ENCODE results near the gene TLX2.

The TLX2 gene

GRCh38 chr2:74540291-74540690 lies 26.0 kb downstream of the TLX2 start:
- Histone ChIP-seq H3K9me3 (ENCODE audit: control insufficient read depth, insufficient read depth, low read depth, low read length) (no peaks in the 10 kb centered on the region), H3K4me1 (ENCODE audit: control insufficient read depth, insufficient read depth, low read length) (no peaks in the 10 kb centered on the region), H3K27ac (ENCODE audit: low read depth, low read length) (no peak overlapping the region), H3K36me3 (ENCODE audit: control insufficient read depth, insufficient read depth, low read length) (no peaks in the 10 kb centered on the region), H3K9ac (ENCODE audit: low read length) (no peak overlapping the region), H3K27me3 (ENCODE audit: control insufficient read depth, insufficient read depth, low read length) (no peaks in the 10 kb centered on the region), H3K4me3 (ENCODE audit: low read depth, low read length) (no peak overlapping the region)

GRCh38 chr2:74542978-74543377 lies 28.7 kb downstream of the TLX2 start:
- H3K27me3 ChIP-seq (ENCODE audit: control insufficient read depth, insufficient read depth, low read length): peaks cover 10% of the 10 kb centered on the region
- H3K27ac ChIP-seq (ENCODE audit: low read depth, low read length): no peak overlapping the region
- no peak overlapping the region for H3K9ac ChIP-seq (ENCODE audit: low read length)
- no peaks in the 10 kb centered on the region for H3K36me3 ChIP-seq (ENCODE audit: control insufficient read depth, insufficient read depth, low read length)
- H3K4me1 ChIP-seq (ENCODE audit: control insufficient read depth, insufficient read depth, low read length): peaks cover under 1% of the 10 kb centered on the region; the same call in 1 of the 2 replicates
- no peak overlapping the region for H3K4me3 ChIP-seq (ENCODE audit: low read depth, low read length)
- no peaks in the 10 kb centered on the region for H3K9me3 ChIP-seq (ENCODE audit: control insufficient read depth, insufficient read depth, low read depth, low read length)

- H3K27ac ChIP-seq (ENCODE audit: low read depth, low read length): no peak overlapping the region
- H3K27me3 ChIP-seq (ENCODE audit: control insufficient read depth, insufficient read depth, low read length): peaks cover 24% of the 10 kb centered on the region
- no peaks in the 10 kb centered on the region for H3K9me3 ChIP-seq (ENCODE audit: control insufficient read depth, insufficient read depth, low read depth, low read length)
- H3K4me1 ChIP-seq (ENCODE audit: control insufficient read depth, insufficient read depth, low read length): peaks cover 10% of the 10 kb centered on the region; the same call in 1 of the 2 replicates
- H3K36me3 ChIP-seq (ENCODE audit: control insufficient read depth, insufficient read depth, low read length): no peaks in the 10 kb centered on the region
- H3K9ac ChIP-seq (ENCODE audit: low read length): no peak overlapping the region
- H3K4me3 ChIP-seq (ENCODE audit: low read depth, low read length): no peak overlapping the region
Observed at GRCh38 chr2:74544634-74545033, 30.4 kb downstream of the TLX2 start.

- no peak overlapping the region for H3K27ac ChIP-seq (ENCODE audit: low read depth, low read length)
- peaks cover 15% of the 10 kb centered on the region; the same call in 1 of the 2 replicates for H3K4me1 ChIP-seq (ENCODE audit: control insufficient read depth, insufficient read depth, low read length)
- no peak overlapping the region for H3K9ac ChIP-seq (ENCODE audit: low read length)
- no peaks in the 10 kb centered on the region for H3K36me3 ChIP-seq (ENCODE audit: control insufficient read depth, insufficient read depth, low read length)
- peaks cover 38% of the 10 kb centered on the region for H3K27me3 ChIP-seq (ENCODE audit: control insufficient read depth, insufficient read depth, low read length)
- H3K9me3 ChIP-seq (ENCODE audit: control insufficient read depth, insufficient read depth, low read depth, low read length): no peaks in the 10 kb centered on the region
- H3K4me3 ChIP-seq (ENCODE audit: low read depth, low read length): no peak overlapping the region
Observed at GRCh38 chr2:74546004-74546403, 31.8 kb downstream of the TLX2 start.

- Histone ChIP-seq H3K9ac (ENCODE audit: low read length) (peak overlapping the region; percentile 64), H3K36me3 (ENCODE audit: control insufficient read depth, insufficient read depth, low read length) (no peaks in the 10 kb centered on the region), H3K27ac (ENCODE audit: low read depth, low read length) (no peak overlapping the region), H3K4me1 (ENCODE audit: control insufficient read depth, insufficient read depth, low read length) (peaks cover 25% of the 10 kb centered on the region), H3K27me3 (ENCODE audit: control insufficient read depth, insufficient read depth, low read length) (peaks cover 56% of the 10 kb centered on the region), H3K9me3 (ENCODE audit: control insufficient read depth, insufficient read depth, low read depth, low read length) (no peaks in the 10 kb centered on the region), H3K4me3 (ENCODE audit: low read depth, low read length) (peak overlapping the region; percentile 61)
Observed at GRCh38 chr2:74548285-74548899, 34.1 kb downstream of the TLX2 start.

GRCh38 chr2:74548900-74549826 lies 34.9 kb downstream of the TLX2 start:
- H3K9me3 ChIP-seq (ENCODE audit: control insufficient read depth, insufficient read depth, low read depth, low read length): no peaks in the 10 kb centered on the region
- H3K36me3 ChIP-seq (ENCODE audit: control insufficient read depth, insufficient read depth, low read length): no peaks in the 10 kb centered on the region
- H3K9ac ChIP-seq (ENCODE audit: low read length): peak overlapping the region; percentile 64
- H3K27me3 ChIP-seq (ENCODE audit: control insufficient read depth, insufficient read depth, low read length): peaks cover 56% of the 10 kb centered on the region
- H3K4me1 ChIP-seq (ENCODE audit: control insufficient read depth, insufficient read depth, low read length): peaks cover 28% of the 10 kb centered on the region
- H3K27ac ChIP-seq (ENCODE audit: low read depth, low read length): no peak overlapping the region
- peak overlapping the region; percentile 61 for H3K4me3 ChIP-seq (ENCODE audit: low read depth, low read length)

- no peaks in the 10 kb centered on the region for H3K9me3 ChIP-seq (ENCODE audit: control insufficient read depth, insufficient read depth, low read depth, low read length)
- H3K27me3 ChIP-seq (ENCODE audit: control insufficient read depth, insufficient read depth, low read length): peaks cover 63% of the 10 kb centered on the region
- peaks cover 28% of the 10 kb centered on the region for H3K4me1 ChIP-seq (ENCODE audit: control insufficient read depth, insufficient read depth, low read length)
- H3K4me3 ChIP-seq (ENCODE audit: low read depth, low read length): no peak overlapping the region
- H3K27ac ChIP-seq (ENCODE audit: low read depth, low read length): no peak overlapping the region
- no peaks in the 10 kb centered on the region for H3K36me3 ChIP-seq (ENCODE audit: control insufficient read depth, insufficient read depth, low read length)
- no peak overlapping the region for H3K9ac ChIP-seq (ENCODE audit: low read length)
Observed at GRCh38 chr2:74550231-74550630, 36.0 kb downstream of the TLX2 start.

- H3K27me3 ChIP-seq (ENCODE audit: control insufficient read depth, insufficient read depth, low read length): peaks cover 76% of the 10 kb centered on the region
- no peak overlapping the region for H3K9ac ChIP-seq (ENCODE audit: low read length)
- peaks cover 34% of the 10 kb centered on the region for H3K4me1 ChIP-seq (ENCODE audit: control insufficient read depth, insufficient read depth, low read length)
- H3K27ac ChIP-seq (ENCODE audit: low read depth, low read length): no peak overlapping the region
- H3K36me3 ChIP-seq (ENCODE audit: control insufficient read depth, insufficient read depth, low read length): 0 out of 2 replicates have a peak, but pooled peaks cover 4% of the 10 kb centered on the region
- H3K9me3 ChIP-seq (ENCODE audit: control insufficient read depth, insufficient read depth, low read depth, low read length): no peaks in the 10 kb centered on the region
- H3K4me3 ChIP-seq (ENCODE audit: low read depth, low read length): no peak overlapping the region
Observed at GRCh38 chr2:74551530-74551929, 37.3 kb downstream of the TLX2 start.

- Histone ChIP-seq H3K27me3 (ENCODE audit: control insufficient read depth, insufficient read depth, low read length) (peaks cover 80% of the 10 kb centered on the region), H3K9ac (ENCODE audit: low read length) (no peak overlapping the region)
Observed at GRCh38 chr2:74551942-74552913, 38.0 kb downstream of the TLX2 start.

GRCh38 chr2:74552914-74553811 lies 38.9 kb downstream of the TLX2 start:
- H3K9ac ChIP-seq (ENCODE audit: low read length): peak overlapping the region; percentile 47
- no peak overlapping the region for H3K27ac ChIP-seq (ENCODE audit: low read depth, low read length)
- H3K9me3 ChIP-seq (ENCODE audit: control insufficient read depth, insufficient read depth, low read depth, low read length): no peaks in the 10 kb centered on the region
- H3K27me3 ChIP-seq (ENCODE audit: control insufficient read depth, insufficient read depth, low read length): peaks cover 71% of the 10 kb centered on the region
- peaks cover 31% of the 10 kb centered on the region for H3K4me1 ChIP-seq (ENCODE audit: control insufficient read depth, insufficient read depth, low read length)
- H3K36me3 ChIP-seq (ENCODE audit: control insufficient read depth, insufficient read depth, low read length): peaks cover 5% of the 10 kb centered on the region; the same call in 1 of the 2 replicates
- H3K4me3 ChIP-seq (ENCODE audit: low read depth, low read length): peak overlapping the region; percentile 81

More at GRCh38 chr2:74551942-74552913, 38.0 kb downstream of the TLX2 start:
- no peaks in the 10 kb centered on the region for H3K9me3 ChIP-seq (ENCODE audit: control insufficient read depth, insufficient read depth, low read depth, low read length)
- peaks cover 5% of the 10 kb centered on the region; the same call in 1 of the 2 replicates for H3K36me3 ChIP-seq (ENCODE audit: control insufficient read depth, insufficient read depth, low read length)
- H3K4me1 ChIP-seq (ENCODE audit: control insufficient read depth, insufficient read depth, low read length): peaks cover 34% of the 10 kb centered on the region
- H3K4me3 ChIP-seq (ENCODE audit: low read depth, low read length): peak overlapping the region; percentile 81; the same call in 1 of the 2 replicates
- no peak overlapping the region for H3K27ac ChIP-seq (ENCODE audit: low read depth, low read length)
